Activated CD4-positive, alpha-beta T cell treated with anti-CD3 and anti-CD28 coated beads, Interleukin-2, amount 10 ng/mL, durations not matched to agents 24 days and 14 days (primary cell): ENCODE data around the gene LPP. TPM values are rescaled to one million over a fixed set of nuclear protein-coding genes. Genes with fewer than 3 reads are reported as not detected.

Experiments
- DNase-seq: peaks from one replicate; pipeline ENCODE4 v3.0.0; 2022
- H3K27ac Mint-ChIP-seq: one replicate; pipeline ENCODE4 v1.8.0; 2022; ENCODE audit warnings: mild to moderate bottlenecking, mixed read lengths
- H3K27me3 Mint-ChIP-seq: one replicate; pipeline ENCODE4 v1.8.0; 2022; ENCODE audit warnings: mixed read lengths
- H3K36me3 Mint-ChIP-seq: one replicate; pipeline ENCODE4 v1.8.0; 2022; ENCODE audit warnings: low read depth, mild to moderate bottlenecking, mixed read lengths
- H3K4me1 Mint-ChIP-seq: one replicate; pipeline ENCODE4 v1.8.0; 2021; ENCODE audit warnings: mixed read lengths
- H3K4me3 Mint-ChIP-seq: one replicate; pipeline ENCODE4 v1.8.0; 2022; ENCODE audit warnings: mild to moderate bottlenecking, moderate library complexity, mixed read lengths
- H3K9me3 Mint-ChIP-seq: one replicate; pipeline ENCODE4 v1.8.0; 2021; ENCODE audit warnings: mixed read lengths
- intact Hi-C: fragments of 100-400 bp; cut with micrococcal nuclease; formaldehyde crosslinking; loops from one replicate; pipeline ENCODE4 v1.15.1; 2023
- total RNA-seq: library from RNA; stranded (reverse); gene quantifications from 2 replicates; pipeline ENCODE4 v1.2.3, GENCODE V29; 2022

Gene LPP
- total RNA-seq, 1 donor from 2014 or later: 41.4 TPM

GRCh38 chr3:188253800-188254452, 100.0 kb downstream of the LPP start:
- Mint-ChIP-seq H3K36me3 (peaks cover 22% of the 10 kb centered on the region), H3K4me3 (peak overlapping the region; percentile 43), H3K27ac (peak overlapping the region; percentile 96), H3K4me1 (peaks cover 42% of the 10 kb centered on the region), H3K9me3 (peaks cover 14% of the 10 kb centered on the region), H3K27me3 (no peaks in the 10 kb centered on the region)
- DNase-seq: no peak
- intact Hi-C loops: loop anchor here (1.0 to 2.0 kb wide), 11 partner anchors 30 to 661 kb away; partner anchors contain the start of gene LPP

GRCh38 chr3:188254520-188255070, 100.6 kb downstream of the LPP start:
- Mint-ChIP-seq H3K9me3 (peaks cover 14% of the 10 kb centered on the region), H3K4me3 (no peak overlapping the region), H3K4me1 (peaks cover 48% of the 10 kb centered on the region), H3K27ac (peak overlapping the region; percentile 96), H3K36me3 (peaks cover 28% of the 10 kb centered on the region), H3K27me3 (no peaks in the 10 kb centered on the region)
- intact Hi-C loops: loop anchor here (1.0 to 5.0 kb wide), 13 partner anchors 30 to 660 kb away; partner anchors contain the start of gene LPP
- DNase-seq: no peak

GRCh38 chr3:188255190-188255589, 101.2 kb downstream of the LPP start:
- peaks cover 47% of the 10 kb centered on the region for H3K4me1 Mint-ChIP-seq
- intact Hi-C loops: loop anchor here (2.0 to 5.0 kb wide), 6 partner anchors 83 to 660 kb away; no protein-coding TSS in a partner anchor
- H3K36me3 Mint-ChIP-seq: peaks cover 28% of the 10 kb centered on the region
- no peak for DNase-seq
- no peaks in the 10 kb centered on the region for H3K27me3 Mint-ChIP-seq
- H3K27ac Mint-ChIP-seq: peak overlapping the region; percentile 96
- peaks cover 14% of the 10 kb centered on the region for H3K9me3 Mint-ChIP-seq
- H3K4me3 Mint-ChIP-seq: no peak overlapping the region

- DNase-seq: no peak
- intact Hi-C loops: loop anchor here (1.0 to 5.0 kb wide), 5 partner anchors 53 to 661 kb away; no protein-coding TSS in a partner anchor
- no peak overlapping the region for H3K27ac Mint-ChIP-seq
- H3K36me3 Mint-ChIP-seq: peaks cover 27% of the 10 kb centered on the region
- no peak overlapping the region for H3K4me3 Mint-ChIP-seq
- no peaks in the 10 kb centered on the region for H3K27me3 Mint-ChIP-seq
- peaks cover 10% of the 10 kb centered on the region for H3K9me3 Mint-ChIP-seq
- H3K4me1 Mint-ChIP-seq: peaks cover 45% of the 10 kb centered on the region
These were observed 102.8 kb downstream of the LPP start for GRCh38 chr3:188256758-188257157.

- peaks cover 24% of the 10 kb centered on the region for H3K36me3 Mint-ChIP-seq
- H3K9me3 Mint-ChIP-seq: peaks cover 6% of the 10 kb centered on the region
- peak overlapping the region; percentile 85 for H3K27ac Mint-ChIP-seq
- H3K4me3 Mint-ChIP-seq: no peak overlapping the region
- intact Hi-C loops: loop anchor here (1.0 to 5.0 kb wide), 5 partner anchors 52 to 660 kb away; no protein-coding TSS in a partner anchor
- peaks cover 47% of the 10 kb centered on the region for H3K4me1 Mint-ChIP-seq
- DNase-seq: no peak
- H3K27me3 Mint-ChIP-seq: no peaks in the 10 kb centered on the region
These were observed 103.5 kb downstream of the LPP start for GRCh38 chr3:188257384-188258026.

- Mint-ChIP-seq H3K4me3 (no peak overlapping the region), H3K36me3 (peaks cover 18% of the 10 kb centered on the region), H3K27ac (no peak overlapping the region), H3K27me3 (no peaks in the 10 kb centered on the region), H3K9me3 (peaks cover 3% of the 10 kb centered on the region), H3K4me1 (peaks cover 39% of the 10 kb centered on the region)
- intact Hi-C loops: loop anchor here (5.0 kb wide), 2 partner anchors 87 to 262 kb away; no protein-coding TSS in a partner anchor
- DNase-seq: no peak
These were observed 105.2 kb downstream of the LPP start for GRCh38 chr3:188259191-188259590.

GRCh38 chr3:188259596-188259995, 105.6 kb downstream of the LPP start:
- no peaks in the 10 kb centered on the region for H3K27me3 Mint-ChIP-seq
- peaks cover 35% of the 10 kb centered on the region for H3K4me1 Mint-ChIP-seq
- peaks cover 3% of the 10 kb centered on the region for H3K9me3 Mint-ChIP-seq
- H3K4me3 Mint-ChIP-seq: no peak overlapping the region
- no peak overlapping the region for H3K27ac Mint-ChIP-seq
- no peak for DNase-seq
- H3K36me3 Mint-ChIP-seq: peaks cover 18% of the 10 kb centered on the region
- intact Hi-C loops: loop anchor here (5.0 kb wide), 2 partner anchors 87 to 262 kb away; no protein-coding TSS in a partner anchor

- Mint-ChIP-seq H3K36me3 (peaks cover 15% of the 10 kb centered on the region), H3K4me1 (peaks cover 26% of the 10 kb centered on the region), H3K9me3 (no peaks in the 10 kb centered on the region), H3K27me3 (no peaks in the 10 kb centered on the region), H3K27ac (no peak overlapping the region), H3K4me3 (no peak overlapping the region)
- DNase-seq: no peak
- intact Hi-C loops: no loop called here
These were observed 107.1 kb downstream of the LPP start for GRCh38 chr3:188261011-188261410.

GRCh38 chr3:188262488-188262887, 108.5 kb downstream of the LPP start:
- Mint-ChIP-seq H3K4me1 (peaks cover 20% of the 10 kb centered on the region), H3K36me3 (peaks cover 19% of the 10 kb centered on the region), H3K27me3 (no peaks in the 10 kb centered on the region), H3K27ac (no peak overlapping the region), H3K4me3 (no peak overlapping the region), H3K9me3 (no peaks in the 10 kb centered on the region)
- DNase-seq: no peak
- intact Hi-C loops: no loop called here

GRCh38 chr3:188262913-188263683, 109.1 kb downstream of the LPP start:
- Mint-ChIP-seq H3K9me3 (no peaks in the 10 kb centered on the region), H3K4me1 (peaks cover 16% of the 10 kb centered on the region), H3K36me3 (peaks cover 20% of the 10 kb centered on the region), H3K4me3 (no peak overlapping the region), H3K27me3 (no peaks in the 10 kb centered on the region), H3K27ac (no peak overlapping the region)
- DNase-seq: no peak
- intact Hi-C loops: no loop called here

GRCh38 chr3:188264226-188265207, 110.6 kb downstream of the LPP start:
- Mint-ChIP-seq H3K27me3 (no peaks in the 10 kb centered on the region), H3K9me3 (no peaks in the 10 kb centered on the region), H3K4me3 (no peak overlapping the region), H3K4me1 (peaks cover 12% of the 10 kb centered on the region), H3K27ac (no peak overlapping the region), H3K36me3 (peaks cover 13% of the 10 kb centered on the region)
- intact Hi-C loops: loop anchor here (2.0 kb wide), 1 partner anchor 18 kb away; no protein-coding TSS in a partner anchor
- DNase-seq: no peak

GRCh38 chr3:188266562-188267274, 112.8 kb downstream of the LPP start:
- intact Hi-C loops: no loop called here
- H3K4me3 Mint-ChIP-seq: no peak overlapping the region
- peaks cover 24% of the 10 kb centered on the region for H3K4me1 Mint-ChIP-seq
- H3K27ac Mint-ChIP-seq: no peak overlapping the region
- no peaks in the 10 kb centered on the region for H3K9me3 Mint-ChIP-seq
- no peaks in the 10 kb centered on the region for H3K27me3 Mint-ChIP-seq
- DNase-seq: no peak
- H3K36me3 Mint-ChIP-seq: peaks cover 19% of the 10 kb centered on the region
